ENCODE data around the gene INSM2. TPM values are rescaled to one million over a fixed set of nuclear protein-coding genes. Genes with fewer than 3 reads are reported as not detected.

INSM2 gene
- not detected in 2 replicates for total RNA-seq (2014; rRNA removed; shearing (Covaris generic))
- polyA plus RNA-seq (2016; fragmentation: Nextera tagmentation; extraction: Ambion mirVana) = not detected in 2 replicates

- Histone ChIP-seq H3K9ac (no peak within 1 kb of the TSS), H3K4me3 (peak within 1 kb of the TSS; percentile 65), H3K4me2 (ENCODE audit: unreplicated experiment) (peak within 1 kb of the TSS; percentile 75), H3K9me3 (ENCODE audit: low read depth) (no peaks in the 10 kb centered on the region), H2AFZ (peak within 1 kb of the TSS; percentile 64), H4K20me1 (ENCODE audit: insufficient read depth) (no peaks in the 10 kb centered on the region), H3K36me3 (ENCODE audit: low read depth) (no peaks in the 10 kb centered on the region), H3K79me2 (ENCODE audit: insufficient read depth) (no peaks in the 10 kb centered on the region), H3K27ac (no peak within 1 kb of the TSS), H3F3A (ENCODE audit: insufficient read depth) (no peaks in the 10 kb centered on the region), H3K9me2 (ENCODE audit: insufficient read depth) (no peaks in the 10 kb centered on the region), H3K4me1 (ENCODE audit: insufficient read depth) (0 out of 2 replicates have a peak, but pooled peaks cover 3% of the 10 kb centered on the region), H3K27me3 (replicated peaks; ENCODE audit: insufficient read depth) (peaks cover 56% of the 10 kb centered on the region)
- TF ChIP-seq EZH2 (IDR thresholded peaks at IDR 0.05; ENCODE audit: insufficient read depth, poor library complexity, severe bottlenecking) = peak; percentile 2
- no peak for TF ChIP-seq EZH2phosphoT487 (IDR thresholded peaks at IDR 0.05; ENCODE audit: insufficient read depth, low read depth)
- 2 to 3% methylated on average over 59 to 69 of the region's 100 CpGs for WGBS, 2 experiments (ENCODE audit: low coverage in 1 of 2, low lambda C conversion rate in 2 of 2, missing lambda C conversion rate in 2 of 2)
- peak; percentile 65 for DNase-seq
- in situ Hi-C loops (cut with MboI) = no loop called here
These were observed at the start of gene INSM2 for GRCh38 chr14:35533357-35534207. Gene INSM2, plus strand, starts transcription at chr14:35534164. Its CDS starts 89 bp downstream, at chr14:35534253.

- TF ChIP-seq EZH2 (IDR thresholded peaks at IDR 0.05; ENCODE audit: insufficient read depth, poor library complexity, severe bottlenecking) (no peak), EZH2phosphoT487 (IDR thresholded peaks at IDR 0.05; ENCODE audit: insufficient read depth, low read depth) (no peak)
- H3F3A ChIP-seq (ENCODE audit: insufficient read depth) = no peaks in the 10 kb centered on the region
- H3K4me2 ChIP-seq (ENCODE audit: unreplicated experiment) = no peak overlapping the region
- no peak overlapping the region for H3K4me3 ChIP-seq
- H3K9me2 ChIP-seq (ENCODE audit: insufficient read depth) = no peaks in the 10 kb centered on the region
- no peaks in the 10 kb centered on the region for H3K36me3 ChIP-seq (ENCODE audit: low read depth)
- no peak overlapping the region for H2AFZ ChIP-seq
- no peaks in the 10 kb centered on the region for H3K9me3 ChIP-seq (ENCODE audit: low read depth)
- no peak overlapping the region for H3K27ac ChIP-seq
- no peak overlapping the region for H3K9ac ChIP-seq
- H3K4me1 ChIP-seq (ENCODE audit: insufficient read depth) = no peaks in the 10 kb centered on the region
- H4K20me1 ChIP-seq (ENCODE audit: insufficient read depth) = no peaks in the 10 kb centered on the region
- H3K79me2 ChIP-seq (ENCODE audit: insufficient read depth) = no peaks in the 10 kb centered on the region
- H3K27me3 ChIP-seq (replicated peaks; ENCODE audit: insufficient read depth) = no peaks in the 10 kb centered on the region
- no peak for DNase-seq
- in situ Hi-C loops (cut with MboI) = no loop called here
These were observed 41.4 kb upstream of the INSM2 start for GRCh38 chr14:35492569-35493014.

- in situ Hi-C loops (cut with MboI) = no loop called here
- H3K4me3 ChIP-seq = no peak overlapping the region
- no peaks in the 10 kb centered on the region for H3K9me2 ChIP-seq (ENCODE audit: insufficient read depth)
- no peak overlapping the region for H3K27ac ChIP-seq
- no peaks in the 10 kb centered on the region for H3K36me3 ChIP-seq (ENCODE audit: low read depth)
- H3K4me2 ChIP-seq (ENCODE audit: unreplicated experiment) = no peak overlapping the region
- no peaks in the 10 kb centered on the region for H3K9me3 ChIP-seq (ENCODE audit: low read depth)
- no peaks in the 10 kb centered on the region for H3K27me3 ChIP-seq (replicated peaks; ENCODE audit: insufficient read depth)
- no peak overlapping the region for H2AFZ ChIP-seq
- H3K9ac ChIP-seq = no peak overlapping the region
- no peaks in the 10 kb centered on the region for H4K20me1 ChIP-seq (ENCODE audit: insufficient read depth)
- H3K4me1 ChIP-seq (ENCODE audit: insufficient read depth) = no peaks in the 10 kb centered on the region
- no peaks in the 10 kb centered on the region for H3K79me2 ChIP-seq (ENCODE audit: insufficient read depth)
- TF ChIP-seq EZH2phosphoT487 (IDR thresholded peaks at IDR 0.05; ENCODE audit: insufficient read depth, low read depth) (no peak), EZH2 (IDR thresholded peaks at IDR 0.05; ENCODE audit: insufficient read depth, poor library complexity, severe bottlenecking) (no peak)
- no peak for DNase-seq
- no peaks in the 10 kb centered on the region for H3F3A ChIP-seq (ENCODE audit: insufficient read depth)
These were observed 38.7 kb upstream of the INSM2 start for GRCh38 chr14:35495278-35495677.

- no peak for DNase-seq
- H3K4me1 ChIP-seq (ENCODE audit: insufficient read depth) = no peaks in the 10 kb centered on the region
- H3K27ac ChIP-seq = no peak overlapping the region
- in situ Hi-C loops (cut with MboI) = no loop called here
- no peak overlapping the region for H3K4me2 ChIP-seq (ENCODE audit: unreplicated experiment)
- H3K4me3 ChIP-seq = no peak overlapping the region
- H3K36me3 ChIP-seq (ENCODE audit: low read depth) = no peaks in the 10 kb centered on the region
- H3K9me2 ChIP-seq (ENCODE audit: insufficient read depth) = no peaks in the 10 kb centered on the region
- TF ChIP-seq EZH2 (IDR thresholded peaks at IDR 0.05; ENCODE audit: insufficient read depth, poor library complexity, severe bottlenecking) = no peak
- TF ChIP-seq EZH2phosphoT487 (IDR thresholded peaks at IDR 0.05; ENCODE audit: insufficient read depth, low read depth) = no peak
- H2AFZ ChIP-seq = no peak overlapping the region
- 58 to 77% methylated on average over 2 of the region's 2 CpGs for WGBS, 2 experiments (ENCODE audit: low coverage in 1 of 2, low lambda C conversion rate in 2 of 2, missing lambda C conversion rate in 2 of 2)
- H4K20me1 ChIP-seq (ENCODE audit: insufficient read depth) = no peaks in the 10 kb centered on the region
- no peaks in the 10 kb centered on the region; the same call in 1 of the 2 replicates for H3K27me3 ChIP-seq (replicated peaks; ENCODE audit: insufficient read depth)
- H3K79me2 ChIP-seq (ENCODE audit: insufficient read depth) = no peaks in the 10 kb centered on the region
- no peaks in the 10 kb centered on the region for H3F3A ChIP-seq (ENCODE audit: insufficient read depth)
- no peaks in the 10 kb centered on the region for H3K9me3 ChIP-seq (ENCODE audit: low read depth)
- H3K9ac ChIP-seq = no peak overlapping the region
These were observed 34.8 kb upstream of the INSM2 start for GRCh38 chr14:35499180-35499579.

Data from GM23248 (cell line).